Sciatic nerve (tissue), 2 donors: ENCODE results near the gene BTBD9. TPM values are rescaled to one million over a fixed set of nuclear protein-coding genes. Genes with fewer than 3 reads are reported as not detected.

Source experiments
- ATAC-seq: fragments of 200-7000 bp; cut with Tn5 transposase; one replicate; pipeline ENCODE4 v1.9.1; 2020; ENCODE audit warnings: mild to moderate bottlenecking, moderate library complexity
- DNase-seq: peaks from one replicate; pipeline ENCODE4 v3.0.0-alpha.2; 2020; ENCODE audit warnings: low spot score
- intact Hi-C: fragments of 100-400 bp; cut with DNase I; formaldehyde crosslinking; loops from one replicate; pipeline ENCODE4 v1.14.2; 2022
- total RNA-seq: library from RNA; stranded (reverse); fragmentation: NEBNext Ultra II Directional; extraction: Animal tissue kit (Norgen Biotek cat#: 25700); gene quantifications from one replicate; pipeline ENCODE4 v1.2.1, GENCODE V29; 2021
- donor health status: DM: no; HTN: no; CAD: no.
- donor health status: DM: no; HTN: no; CAD: no.

The BTBD9 gene
- total RNA-seq, 1 donor from 2014 or later = 22.4 TPM

- intact Hi-C loops = no loop called here
- ATAC-seq (no peak), DNase-seq (no peak)
Measured at GRCh38 chr6:38610050-38610625, 29.6 kb downstream of the BTBD9 start.

- DNase-seq (no peak), ATAC-seq (no peak)
- intact Hi-C loops = no loop called here
Measured at GRCh38 chr6:38604700-38605099, 35.0 kb downstream of the BTBD9 start.

DNA sequence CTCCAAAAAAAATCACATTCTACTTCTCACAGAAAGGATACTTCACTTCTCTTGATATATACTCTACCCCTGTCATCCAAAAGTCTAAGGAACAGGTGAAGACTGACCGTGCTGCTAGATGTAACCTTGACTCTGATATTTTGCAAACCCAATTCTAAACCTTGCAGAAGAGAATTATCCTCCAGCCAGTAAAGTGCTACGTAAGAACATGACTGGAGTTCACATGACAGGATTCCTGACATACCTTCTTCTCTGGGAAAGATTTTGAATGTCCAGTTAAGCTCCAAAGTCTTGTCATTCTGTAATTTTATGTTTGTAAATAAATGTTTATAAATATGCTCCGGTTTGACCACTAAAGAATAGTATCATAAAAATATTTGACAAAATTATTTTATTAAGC is 35.8 kb downstream of the BTBD9 start:
- DNase-seq (no peak), ATAC-seq (no peak)
- intact Hi-C loops = no loop called here

GRCh38 chr6:38603496-38603895 is 36.2 kb downstream of the BTBD9 start:
- DNase-seq (no peak), ATAC-seq (no peak)
- intact Hi-C loops = no loop called here

DNA sequence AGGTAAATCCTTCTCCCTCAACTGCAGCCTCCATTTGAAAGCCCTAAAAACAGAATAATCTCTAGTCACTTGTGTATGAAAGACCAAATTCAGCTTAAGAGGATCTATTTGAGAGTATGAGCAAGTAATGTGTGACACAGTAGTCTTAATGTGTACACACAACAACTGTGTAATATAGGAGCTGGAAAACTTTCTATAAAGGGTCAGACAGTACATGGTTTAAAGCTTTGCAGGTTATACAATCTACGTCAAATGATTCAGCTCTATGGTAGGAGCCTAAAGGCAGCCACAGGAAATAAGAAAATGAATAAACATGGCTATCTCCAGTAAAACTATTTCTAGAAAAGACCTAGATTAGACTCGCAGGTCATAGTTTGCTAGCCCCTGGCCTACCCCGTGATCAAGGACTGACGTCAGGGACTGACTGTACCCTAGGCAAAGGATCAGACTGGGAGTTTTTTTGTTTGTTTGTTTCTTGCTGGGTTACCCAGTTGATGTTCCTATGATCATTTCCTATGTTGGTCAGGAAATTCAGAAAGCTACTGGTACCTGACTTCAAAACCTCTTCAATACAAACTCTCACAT is 39.7 kb downstream of the BTBD9 start:
- DNase-seq (no peak), ATAC-seq (no peak)
- intact Hi-C loops = no loop called here

DNA sequence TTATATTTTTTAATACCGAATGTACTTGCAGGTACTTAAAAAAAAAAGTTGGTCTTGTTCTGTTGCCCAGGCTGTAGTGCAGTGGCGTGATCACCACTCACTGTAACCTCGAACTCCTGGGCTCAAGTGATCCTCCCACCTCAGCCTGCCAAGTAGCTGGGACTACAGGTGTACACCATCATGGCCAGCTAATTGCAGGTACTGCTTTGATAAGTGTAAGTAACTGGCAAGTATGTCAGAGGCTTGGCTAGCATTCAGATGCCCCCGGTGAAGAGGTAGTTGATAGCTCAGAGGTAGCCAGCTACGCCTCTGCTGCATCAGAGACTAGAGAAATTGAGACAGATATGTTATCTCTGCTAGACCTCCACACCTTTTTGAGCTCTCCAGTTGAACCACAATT is 40.5 kb downstream of the BTBD9 start:
- intact Hi-C loops = no loop called here
- DNase-seq = no peak
- ATAC-seq = no peak

- ATAC-seq (no peak), DNase-seq (no peak)
- intact Hi-C loops = no loop called here
Measured at GRCh38 chr6:38593998-38594665, 45.6 kb downstream of the BTBD9 start.

- no peak for ATAC-seq
- intact Hi-C loops = no loop called here
- no peak for DNase-seq
Measured at GRCh38 chr6:38593409-38593808, 46.3 kb downstream of the BTBD9 start.

GRCh38 chr6:38591439-38591838 is 48.3 kb downstream of the BTBD9 start:
- no peak for ATAC-seq
- intact Hi-C loops = no loop called here
- DNase-seq = no peak

DNA sequence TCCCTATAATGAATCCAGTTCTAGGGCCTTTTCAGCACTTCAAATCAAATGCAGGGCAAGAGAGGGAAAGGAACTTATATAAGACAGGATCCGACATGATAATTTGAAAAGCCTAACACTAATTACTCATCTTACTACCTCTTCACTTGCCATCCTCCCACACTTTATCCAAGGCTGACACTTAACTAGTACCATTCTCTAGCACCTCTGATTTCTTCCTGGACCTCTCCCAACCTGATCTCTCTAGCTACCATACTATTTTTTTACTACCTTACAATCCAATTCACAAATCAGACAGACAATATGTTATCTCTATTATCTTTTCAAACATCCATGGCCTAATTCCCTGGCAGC is 50.4 kb downstream of the BTBD9 start:
- no peak for ATAC-seq
- DNase-seq = no peak
- intact Hi-C loops = no loop called here

GRCh38 chr6:38588631-38589366 is 50.9 kb downstream of the BTBD9 start:
- no peak for DNase-seq
- ATAC-seq = no peak

DNA sequence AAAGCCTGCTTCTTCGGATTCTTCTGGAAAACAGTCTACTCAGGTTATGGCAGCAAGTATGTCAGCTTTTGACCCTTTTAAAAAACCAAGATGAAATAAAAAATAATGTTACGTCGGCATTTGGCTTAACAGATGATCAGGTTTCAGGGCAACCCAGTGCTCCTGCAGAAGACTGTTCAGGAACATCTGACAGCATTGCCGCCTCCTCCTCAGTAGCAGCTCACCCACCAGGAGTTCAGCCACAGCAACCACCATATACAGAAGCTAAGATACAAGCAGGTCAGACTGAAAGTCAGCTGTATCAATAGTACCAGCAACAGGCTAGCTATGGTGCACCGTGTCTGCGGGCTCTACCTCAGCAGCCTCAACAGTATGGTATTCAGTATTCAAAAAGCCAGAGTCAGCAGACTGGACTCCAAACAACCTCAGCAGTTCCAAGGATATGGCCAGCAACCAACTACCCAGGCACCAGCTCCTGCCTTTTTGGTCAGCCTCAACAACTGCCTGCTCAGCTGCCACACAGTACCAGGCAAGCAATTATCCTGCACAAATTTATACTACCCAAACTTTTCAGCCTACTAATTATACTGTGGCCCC is 51.9 kb downstream of the BTBD9 start:
- no peak for ATAC-seq

More at GRCh38 chr6:38588631-38589366, 50.9 kb downstream of the BTBD9 start:
- intact Hi-C loops = no loop called here

GRCh38 chr6:38586992-38587391 is 52.7 kb downstream of the BTBD9 start:
- ATAC-seq (no peak), DNase-seq (no peak)
- intact Hi-C loops = no loop called here

More for the DNA sequence above, 51.9 kb downstream of the BTBD9 start:
- intact Hi-C loops = no loop called here
- DNase-seq = no peak

- intact Hi-C loops = no loop called here
- ATAC-seq = no peak
- no peak for DNase-seq
Measured at GRCh38 chr6:38584731-38585130, 55.0 kb downstream of the BTBD9 start.

DNA sequence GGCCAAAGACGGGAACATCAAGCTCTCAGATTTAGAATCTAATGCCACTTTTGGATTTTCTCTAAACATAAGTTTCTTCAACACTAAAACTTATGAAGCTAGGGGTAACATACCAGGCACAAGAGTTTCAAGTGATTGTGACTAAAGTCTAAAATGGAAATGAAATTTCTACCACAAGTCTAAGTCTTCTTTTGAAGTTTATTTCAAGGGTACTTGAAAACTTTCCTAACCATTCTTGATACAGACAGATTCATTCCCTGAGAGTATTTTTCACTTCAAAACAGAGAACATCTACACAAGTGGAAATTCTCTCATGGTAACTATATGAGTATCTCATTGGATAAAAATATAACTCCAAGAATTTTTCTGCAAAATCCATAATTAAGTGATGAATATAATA is 56.2 kb downstream of the BTBD9 start:
- DNase-seq = no peak
- intact Hi-C loops = no loop called here
- no peak for ATAC-seq

- DNase-seq (no peak), ATAC-seq (no peak)
- intact Hi-C loops = no loop called here
Measured at GRCh38 chr6:38580030-38580429, 59.7 kb downstream of the BTBD9 start.

DNA sequence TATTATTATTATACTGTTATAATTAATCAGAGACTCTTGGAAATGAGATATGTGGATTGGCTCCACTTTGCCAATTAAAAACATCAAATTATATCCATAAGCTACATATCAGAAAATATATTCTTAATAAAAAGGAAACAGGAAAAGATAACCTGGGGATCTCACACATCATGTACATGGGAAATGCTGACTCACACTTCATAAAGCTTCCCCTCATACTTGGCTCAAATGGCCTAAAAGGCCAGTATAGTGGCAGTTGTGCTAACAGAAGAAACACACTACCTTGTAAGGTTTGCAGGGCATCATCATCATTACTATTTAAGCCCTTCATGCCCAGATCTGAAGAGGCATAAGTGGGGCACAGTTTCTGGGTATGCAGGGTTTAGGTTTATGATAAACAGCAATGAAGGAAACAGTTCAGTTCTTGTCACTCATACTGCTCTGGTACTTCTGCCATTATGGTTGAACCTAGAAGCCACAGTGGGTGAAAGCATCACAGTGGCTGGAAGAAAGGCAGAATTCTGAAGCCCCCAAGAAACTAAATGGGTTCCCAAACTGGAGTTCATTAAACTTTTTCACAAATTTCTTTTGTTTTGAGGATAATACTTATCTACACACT is 60.6 kb downstream of the BTBD9 start:
- no peak for ATAC-seq
- intact Hi-C loops = no loop called here

GRCh38 chr6:38578075-38578474 is 61.7 kb downstream of the BTBD9 start:
- ATAC-seq = no peak
- DNase-seq = no peak
- intact Hi-C loops = no loop called here

More for the DNA sequence above, 60.6 kb downstream of the BTBD9 start:
- no peak for DNase-seq

DNA sequence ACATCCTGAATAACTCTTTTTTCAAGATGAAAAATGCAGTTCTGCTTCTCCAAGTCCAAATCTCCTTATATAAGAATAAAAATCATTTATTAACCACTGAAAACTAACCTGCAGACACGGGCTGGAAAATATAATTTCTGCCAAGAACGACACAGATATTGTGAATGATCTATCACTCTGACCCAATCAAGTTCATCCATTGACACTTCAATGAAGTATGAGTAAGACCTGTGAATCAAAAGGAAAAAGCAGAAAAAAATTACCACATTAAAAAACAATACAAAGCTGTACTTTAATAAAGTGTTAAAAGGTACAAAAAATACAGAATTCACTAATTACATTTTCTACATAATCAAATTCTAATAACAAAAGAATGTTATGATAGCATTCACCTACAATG is 62.2 kb downstream of the BTBD9 start:
- no peak for ATAC-seq
- no peak for DNase-seq
- intact Hi-C loops = no loop called here
